Activated CD8-positive, alpha-beta T cell treated with anti-CD3 and anti-CD28 coated beads for 36 hours (primary cell): Measurements from ENCODE around the gene NAA40. TPM values are rescaled to one million over a fixed set of nuclear protein-coding genes. Genes with fewer than 3 reads are reported as not detected.

Experiments
- ATAC-seq: fragments of 200-7000 bp; cut with Tn5 transposase; one replicate; pipeline ENCODE4 v1.10.0; 2021; ENCODE audit warnings: mild to moderate bottlenecking, moderate library complexity
- CTCF ChIA-PET: fragments of 350-600 bp; sonication (Branson Sonifier 250); formaldehyde crosslinking; loops from one replicate; lab custom pipeline; 2021; ENCODE audit warnings: antibody characterized with exemption; lab: Charles Lee
- POLR2A ChIA-PET: fragments of 350-600 bp; sonication (Branson Sonifier 250); formaldehyde crosslinking; loops from one replicate; lab custom pipeline; 2021; ENCODE audit warnings: antibody characterized with exemption; lab: Charles Lee
- DNase-seq: peaks from one replicate; pipeline ENCODE4 v3.0.0-alpha.2; 2020
- H3K27ac Mint-ChIP-seq: one replicate; pipeline ENCODE4 v1.8.0; 2021; ENCODE audit warnings: mild to moderate bottlenecking, mixed read lengths
- H3K27me3 Mint-ChIP-seq: one replicate; pipeline ENCODE4 v1.8.0; 2021; ENCODE audit warnings: mixed read lengths
- H3K36me3 Mint-ChIP-seq: one replicate; pipeline ENCODE4 v1.8.0; 2021; ENCODE audit warnings: low read depth, mixed read lengths
- H3K4me1 Mint-ChIP-seq: one replicate; pipeline ENCODE4 v1.8.0; 2021; ENCODE audit warnings: low read depth, mixed read lengths
- H3K4me3 Mint-ChIP-seq: one replicate; pipeline ENCODE4 v1.8.0; 2021; ENCODE audit warnings: mild to moderate bottlenecking, moderate library complexity, mixed read lengths
- H3K9me3 Mint-ChIP-seq: one replicate; pipeline ENCODE4 v1.8.0; 2021; ENCODE audit warnings: mixed read lengths
- intact Hi-C: fragments of 100-400 bp; cut with micrococcal nuclease; formaldehyde crosslinking; loops from one replicate; pipeline ENCODE4 v1.10.0; 2022
- total RNA-seq, 2 experiments: library from RNA; stranded (reverse); gene quantifications; one replicate each; pipeline ENCODE4 v1.2.3, GENCODE V29; 2021
- TF ChIP-seq, protein P1 (sequence below): fragments of 200-600 bp; IDR thresholded peaks from one replicate; pipeline ENCODE4 v1.8.0; 2022; ENCODE audit warnings: antibody characterized with exemption, mild to moderate bottlenecking

Gene NAA40
- total RNA-seq, 2 experiments from 2014 or later = 18.5 to 20.5 TPM

DNA sequence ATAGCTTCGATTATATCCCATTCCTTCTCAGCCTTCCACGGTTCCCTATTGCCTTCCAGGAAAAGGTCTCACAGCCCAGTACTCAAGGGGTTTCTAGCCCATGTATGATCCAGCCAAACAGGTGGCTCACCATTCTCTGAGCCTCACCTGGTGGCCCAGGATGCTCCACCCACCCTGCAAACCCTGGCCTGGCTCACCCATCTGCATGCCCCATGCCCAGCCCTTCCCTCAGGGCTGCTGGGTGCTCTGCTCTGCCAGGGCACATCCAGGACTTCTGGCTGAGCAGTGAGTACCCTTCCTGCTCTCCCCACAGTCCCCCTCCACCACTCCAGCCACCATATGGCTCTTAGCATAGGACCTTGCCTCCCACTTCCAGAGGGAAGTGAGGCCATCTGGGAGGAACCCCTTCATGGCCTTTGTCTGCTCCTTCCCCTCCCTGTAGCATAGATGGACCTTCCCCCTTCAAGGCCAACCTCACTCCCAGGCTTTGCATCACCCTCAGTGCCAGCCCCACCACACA, 16.1 kb upstream of the NAA40 start:
- CTCF ChIA-PET = interaction anchor here (0.7 to 3.0 kb wide), 2 partner anchors 15 to 85 kb away, joined by 3 to 25 read pairs; partner anchors contain the start of gene MARK2
- Mint-ChIP-seq H3K27me3 (no peaks in the 10 kb centered on the region), H3K4me1 (peaks cover 7% of the 10 kb centered on the region), H3K9me3 (no peaks in the 10 kb centered on the region), H3K4me3 (no peak overlapping the region), H3K36me3 (no peaks in the 10 kb centered on the region), H3K27ac (no peak overlapping the region)
- intact Hi-C loops = loop anchor here (5.0 kb wide), 1 partner anchor 85 kb away; the partner anchor contains the start of gene MARK2
- POLR2A ChIA-PET = no interaction called here
- ATAC-seq = no peak
- TF ChIP-seq, protein P1, sequence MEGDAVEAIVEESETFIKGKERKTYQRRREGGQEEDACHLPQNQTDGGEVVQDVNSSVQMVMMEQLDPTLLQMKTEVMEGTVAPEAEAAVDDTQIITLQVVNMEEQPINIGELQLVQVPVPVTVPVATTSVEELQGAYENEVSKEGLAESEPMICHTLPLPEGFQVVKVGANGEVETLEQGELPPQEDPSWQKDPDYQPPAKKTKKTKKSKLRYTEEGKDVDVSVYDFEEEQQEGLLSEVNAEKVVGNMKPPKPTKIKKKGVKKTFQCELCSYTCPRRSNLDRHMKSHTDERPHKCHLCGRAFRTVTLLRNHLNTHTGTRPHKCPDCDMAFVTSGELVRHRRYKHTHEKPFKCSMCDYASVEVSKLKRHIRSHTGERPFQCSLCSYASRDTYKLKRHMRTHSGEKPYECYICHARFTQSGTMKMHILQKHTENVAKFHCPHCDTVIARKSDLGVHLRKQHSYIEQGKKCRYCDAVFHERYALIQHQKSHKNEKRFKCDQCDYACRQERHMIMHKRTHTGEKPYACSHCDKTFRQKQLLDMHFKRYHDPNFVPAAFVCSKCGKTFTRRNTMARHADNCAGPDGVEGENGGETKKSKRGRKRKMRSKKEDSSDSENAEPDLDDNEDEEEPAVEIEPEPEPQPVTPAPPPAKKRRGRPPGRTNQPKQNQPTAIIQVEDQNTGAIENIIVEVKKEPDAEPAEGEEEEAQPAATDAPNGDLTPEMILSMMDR = no peak
- no peak for DNase-seq

DNA sequence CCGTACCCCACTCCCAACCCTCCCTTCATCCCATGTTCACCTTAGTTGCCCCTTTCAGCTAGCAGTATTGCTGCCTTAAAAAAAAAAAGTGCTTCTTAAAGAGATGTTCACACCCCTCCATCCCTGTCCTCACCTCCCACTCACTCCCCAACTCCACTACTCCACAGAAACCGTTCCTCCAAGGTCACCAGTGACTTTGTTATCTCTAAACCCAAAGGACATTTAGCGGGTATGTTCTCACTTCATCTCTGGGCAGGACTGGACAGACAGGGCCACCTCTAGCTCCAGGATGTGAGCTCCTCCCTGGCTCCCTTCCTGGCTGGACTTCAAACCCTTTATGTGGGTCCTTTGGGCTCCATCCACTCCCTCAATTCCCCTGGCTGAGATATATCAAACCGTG, 15.5 kb upstream of the NAA40 start:
- intact Hi-C loops = loop anchor here (5.0 kb wide), 1 partner anchor 86 kb away; the partner anchor contains the start of gene MARK2
- no peaks in the 10 kb centered on the region for H3K27me3 Mint-ChIP-seq
- POLR2A ChIA-PET = no interaction called here
- peaks cover 7% of the 10 kb centered on the region for H3K4me1 Mint-ChIP-seq
- CTCF ChIA-PET = no interaction called here
- TF ChIP-seq, protein P1 = no peak
- H3K27ac Mint-ChIP-seq = no peak overlapping the region
- ATAC-seq (no peak), DNase-seq (no peak)
- H3K36me3 Mint-ChIP-seq = no peaks in the 10 kb centered on the region
- no peaks in the 10 kb centered on the region for H3K9me3 Mint-ChIP-seq
- H3K4me3 Mint-ChIP-seq = no peak overlapping the region

DNA sequence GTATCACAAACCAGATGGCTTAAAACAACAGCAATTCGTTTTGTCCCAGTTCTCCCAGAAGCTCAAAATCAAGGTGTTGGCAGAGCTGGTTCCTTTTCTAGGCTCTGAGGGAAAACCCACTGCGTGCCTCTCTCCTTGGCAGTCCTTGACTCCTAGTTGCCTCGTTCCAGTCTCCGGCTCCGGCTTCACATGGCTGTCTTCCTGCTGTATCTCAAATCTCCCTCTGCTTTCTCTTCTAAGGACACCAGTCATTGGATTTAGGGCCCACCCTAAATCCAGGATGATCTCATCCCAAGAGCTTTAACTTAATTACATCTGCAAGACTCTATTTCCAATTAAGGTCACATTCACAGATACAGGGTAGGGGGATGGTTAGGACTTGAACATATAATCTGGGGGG, 9.2 kb upstream of the NAA40 start:
- Mint-ChIP-seq H3K4me3 (no peak overlapping the region), H3K27ac (no peak overlapping the region), H3K36me3 (no peaks in the 10 kb centered on the region), H3K4me1 (no peaks in the 10 kb centered on the region), H3K27me3 (no peaks in the 10 kb centered on the region), H3K9me3 (no peaks in the 10 kb centered on the region)
- ATAC-seq (no peak), DNase-seq (no peak)
- ChIA-PET CTCF (interaction anchor here (0.9 to 1.7 kb wide), 4 partner anchors 8 to 93 kb away, joined by 3 to 8 read pairs (median 4); partner anchors contain the start of gene RCOR2), POLR2A (interaction anchor here (0.7 to 1.0 kb wide), 2 partner anchors 8 to 20 kb away, joined by 3 read pairs; no protein-coding TSS in a partner anchor)
- intact Hi-C loops = no loop called here
- TF ChIP-seq, protein P1 = no peak

DNA sequence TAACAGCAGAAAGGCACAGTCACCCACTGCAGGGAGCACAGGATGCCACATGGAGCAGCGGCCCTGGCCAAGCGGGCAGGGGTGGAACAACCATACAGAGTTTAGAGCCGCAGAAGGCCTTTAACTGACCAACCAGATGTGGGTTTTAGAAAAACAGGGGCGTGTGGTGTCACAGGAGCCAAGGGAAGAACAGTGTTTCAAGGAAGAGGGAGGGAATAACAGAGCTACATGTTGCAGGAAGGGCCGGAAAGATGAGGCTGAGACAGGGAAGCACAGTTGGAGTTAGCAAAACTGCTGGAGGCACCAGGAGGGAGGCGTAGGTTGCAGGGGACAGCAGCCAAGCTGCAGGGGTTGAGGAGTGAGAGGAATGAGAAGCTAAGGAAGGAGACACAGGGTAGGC, 7.8 kb upstream of the NAA40 start:
- Mint-ChIP-seq H3K4me3 (no peak overlapping the region), H3K27me3 (no peaks in the 10 kb centered on the region), H3K9me3 (no peaks in the 10 kb centered on the region), H3K36me3 (no peaks in the 10 kb centered on the region), H3K4me1 (no peaks in the 10 kb centered on the region), H3K27ac (no peak overlapping the region)
- no peak for DNase-seq
- ChIA-PET CTCF (interaction anchor here (1.0 to 1.3 kb wide), 4 partner anchors 11 to 94 kb away, joined by 3 to 4 read pairs (median 3); partner anchors contain the start of gene RCOR2), POLR2A (no interaction called here)
- no peak for ATAC-seq
- TF ChIP-seq, protein P1 = no peak
- intact Hi-C loops = no loop called here

DNA sequence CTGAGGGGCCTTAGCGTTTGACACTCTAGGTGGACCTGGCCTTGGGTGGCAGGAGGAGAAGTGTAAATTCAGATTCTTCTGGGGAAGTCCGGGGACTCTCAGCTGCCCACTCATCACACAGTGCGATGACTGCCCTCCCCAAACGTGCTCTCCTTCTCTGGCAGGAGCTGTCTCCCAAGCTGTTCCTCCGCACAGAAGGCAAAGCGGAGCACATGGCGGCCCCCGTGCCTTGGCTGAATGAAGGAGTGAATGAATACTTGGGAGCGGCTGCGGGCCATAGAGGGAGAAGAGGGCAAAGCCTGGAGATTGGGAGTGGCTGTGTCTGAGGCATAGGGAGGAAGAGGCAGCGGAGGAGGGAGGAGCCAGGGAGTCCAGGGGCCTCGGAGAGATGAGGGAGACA, 6.9 kb upstream of the NAA40 start:
- no peak for ATAC-seq
- intact Hi-C loops = no loop called here
- H3K4me3 Mint-ChIP-seq = no peak overlapping the region
- no peak for DNase-seq
- no peaks in the 10 kb centered on the region for H3K27me3 Mint-ChIP-seq
- no peaks in the 10 kb centered on the region for H3K9me3 Mint-ChIP-seq
- ChIA-PET CTCF (interaction anchor here (1.0 to 1.3 kb wide), 3 partner anchors 10 to 94 kb away, joined by 3 to 4 read pairs (median 3); partner anchors contain the start of gene RCOR2), POLR2A (no interaction called here)
- no peaks in the 10 kb centered on the region for H3K4me1 Mint-ChIP-seq
- no peak overlapping the region for H3K27ac Mint-ChIP-seq
- TF ChIP-seq, protein P1 = no peak
- no peaks in the 10 kb centered on the region for H3K36me3 Mint-ChIP-seq
